ENCODE data around the gene NPAS2.

NPAS2 gene

GRCh38 chr2:100945930-100946607 is 126.1 kb downstream of the NPAS2 start:
- no peak for DNase-seq

DNA sequence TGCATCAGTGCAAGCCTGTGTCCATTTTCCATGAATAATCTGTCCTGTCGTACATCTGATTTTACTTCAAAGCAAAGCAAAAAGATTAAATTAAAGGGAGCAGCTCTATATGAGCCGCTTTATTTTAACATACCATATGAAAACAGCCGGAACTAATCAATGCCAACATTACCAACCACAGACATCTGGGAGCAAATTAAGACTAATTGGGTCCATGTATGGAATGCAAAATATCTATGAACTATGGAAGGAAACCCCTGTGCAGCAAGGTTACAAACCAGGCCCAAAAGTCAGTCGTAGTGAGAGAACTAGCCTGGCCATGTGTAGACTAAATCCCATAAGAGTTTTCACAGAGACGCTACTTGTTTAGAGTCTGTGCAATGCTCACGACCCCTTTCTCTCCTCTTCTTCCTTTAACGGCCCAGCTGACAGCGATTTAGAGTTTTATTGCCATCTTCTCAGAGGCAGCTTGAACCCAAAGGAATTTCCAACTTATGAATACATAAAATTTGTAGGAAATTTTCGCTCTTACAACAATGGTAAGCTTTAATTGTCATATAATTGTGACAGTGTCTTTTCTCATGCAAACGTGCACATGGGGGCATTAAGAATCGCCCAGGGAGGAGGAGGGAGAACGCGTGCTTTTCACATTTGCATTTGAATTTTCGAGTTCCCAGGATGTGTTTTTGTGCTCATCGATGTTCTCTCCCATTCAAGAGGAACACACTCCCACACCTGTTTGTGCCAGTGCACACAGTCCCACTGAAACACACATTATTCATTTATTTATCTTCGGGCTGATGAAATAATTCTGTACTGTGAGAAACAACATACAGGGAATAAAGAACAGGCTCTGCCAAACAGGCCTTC is 129.2 kb downstream of the NPAS2 start:
- no peak for DNase-seq

DNA sequence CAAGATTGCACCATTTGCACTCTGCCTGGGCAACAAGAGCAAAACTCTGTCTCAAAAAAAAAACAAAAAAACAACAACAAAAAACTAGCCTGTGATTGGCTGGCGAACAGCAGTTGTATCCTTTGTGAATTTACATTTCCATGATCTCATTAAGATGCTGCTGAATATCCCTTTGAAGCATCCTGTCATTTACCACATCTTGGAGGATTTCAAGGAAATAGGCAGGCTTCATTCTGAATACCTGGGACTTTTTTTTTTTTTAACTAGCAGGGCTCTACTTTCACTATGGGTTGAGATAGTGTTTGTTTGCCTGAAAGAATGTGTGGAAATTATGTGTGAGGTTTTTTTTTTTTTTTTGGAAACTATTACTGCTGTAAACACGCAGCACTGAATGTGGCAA is 132.6 kb downstream of the NPAS2 start:
- DNase-seq: no peak

- DNase-seq: no peak
Measured at GRCh38 chr2:100953406-100954043, 133.6 kb downstream of the NPAS2 start.

- no peak for DNase-seq
Measured at GRCh38 chr2:100954044-100954420, 134.1 kb downstream of the NPAS2 start.

DNA sequence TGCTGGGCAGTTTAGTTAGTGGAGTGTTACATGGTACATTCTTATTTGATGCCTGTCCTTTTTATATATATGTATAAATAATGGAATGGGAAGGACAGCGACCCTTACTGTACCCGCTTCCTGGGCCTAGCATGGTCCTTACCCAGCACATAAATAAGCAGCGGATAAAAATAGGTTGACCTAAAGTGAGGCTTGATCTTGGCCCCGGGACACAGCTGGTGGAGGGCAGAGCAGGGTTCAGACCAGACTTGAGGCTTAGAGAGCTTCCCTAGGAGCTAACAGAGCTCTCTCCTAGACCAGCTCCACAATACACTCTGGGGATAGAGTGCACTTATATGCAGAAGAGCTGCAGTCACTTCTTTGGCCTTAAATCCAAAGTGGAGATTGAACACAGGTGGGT is 135.3 kb downstream of the NPAS2 start:
- no peak for DNase-seq

GRCh38 chr2:100956081-100956480 is 136.1 kb downstream of the NPAS2 start:
- no peak for DNase-seq

- DNase-seq: no peak
Measured at GRCh38 chr2:100957996-100958653, 138.2 kb downstream of the NPAS2 start.

- DNase-seq: no peak
Measured at GRCh38 chr2:100959225-100959880, 139.4 kb downstream of the NPAS2 start.

- DNase-seq: no peak
Measured at GRCh38 chr2:100960688-100961087, 140.7 kb downstream of the NPAS2 start.

DNA sequence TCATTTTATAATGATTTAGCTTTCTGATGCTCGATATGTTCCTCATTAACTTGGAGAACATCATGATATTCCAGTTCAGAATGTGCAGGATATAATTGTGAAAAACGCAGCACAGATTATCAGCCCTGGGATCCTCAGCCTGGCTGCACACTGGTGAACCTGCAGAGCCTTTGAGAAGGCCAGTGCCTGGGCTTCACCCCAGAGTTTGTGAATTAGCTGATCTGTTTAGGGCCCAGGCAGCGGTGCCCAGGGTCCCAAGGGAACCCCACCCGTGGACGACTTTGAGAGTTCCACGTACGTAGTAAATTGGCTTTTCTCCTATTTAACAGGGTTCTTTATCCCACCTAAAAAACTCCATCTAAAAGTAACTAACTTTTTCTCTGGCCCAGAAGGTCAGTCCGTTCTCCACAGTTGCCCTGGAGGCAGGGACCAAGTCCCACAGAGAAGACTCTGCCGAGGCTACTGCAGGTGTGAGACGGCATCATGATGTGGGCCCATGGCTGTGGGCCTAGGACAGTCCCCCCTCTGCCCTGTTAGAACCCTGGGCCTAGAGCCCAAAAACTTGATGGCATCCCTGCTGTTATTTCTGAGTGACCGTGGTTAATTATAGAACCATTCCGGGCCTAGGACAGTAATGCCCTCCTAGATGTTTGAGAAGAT is 142.6 kb downstream of the NPAS2 start:
- DNase-seq: no peak

- DNase-seq: no peak
Measured at GRCh38 chr2:100963026-100963375, 143.1 kb downstream of the NPAS2 start.

- DNase-seq: no peak
Measured at GRCh38 chr2:100964222-100964621, 144.3 kb downstream of the NPAS2 start.

DNA sequence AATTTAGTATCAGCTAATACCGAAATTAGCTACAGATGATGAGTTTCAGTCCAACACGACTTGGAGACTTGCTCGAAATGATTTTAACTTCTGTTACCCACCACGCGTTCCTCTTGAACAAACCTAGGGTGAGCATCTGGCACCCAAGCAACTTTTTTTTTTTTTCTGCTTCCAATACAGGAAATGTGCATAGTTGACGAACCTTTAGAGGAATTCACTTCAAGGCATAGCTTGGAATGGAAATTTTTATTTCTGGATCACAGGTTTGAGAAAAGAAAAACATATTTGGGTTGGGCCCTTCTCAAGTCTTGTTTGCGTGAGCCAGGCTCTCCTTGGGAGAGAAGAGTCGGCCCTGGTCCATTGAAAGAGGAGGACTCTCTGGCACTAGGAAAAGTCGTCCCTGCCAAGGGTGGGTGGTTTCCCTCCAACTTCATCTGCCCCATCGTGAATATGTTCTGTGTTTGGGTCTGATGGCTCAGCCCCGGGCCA is 144.8 kb downstream of the NPAS2 start:
- DNase-seq: no peak

- DNase-seq: no peak
Measured at GRCh38 chr2:100965596-100965995, 145.7 kb downstream of the NPAS2 start.

DNA sequence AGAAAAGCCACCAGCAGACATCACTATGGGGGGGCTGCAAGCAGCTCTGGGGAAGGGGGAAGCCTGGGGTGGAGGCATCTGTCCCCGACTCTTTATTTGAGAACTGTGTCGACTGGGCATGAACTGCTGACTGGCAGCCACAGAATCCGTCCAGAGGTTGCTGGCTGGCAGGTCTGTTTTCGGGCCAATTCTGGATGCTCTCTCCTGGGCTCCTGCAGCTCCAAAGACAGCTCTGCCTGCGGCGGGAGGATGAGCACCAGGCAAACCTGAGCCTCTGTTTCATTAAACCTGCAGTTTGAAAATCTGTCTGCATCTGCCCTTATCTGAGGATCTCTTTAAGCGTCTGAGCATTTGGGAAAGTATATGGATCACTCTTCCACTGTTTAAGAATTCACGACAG is 147.8 kb downstream of the NPAS2 start:
- no peak for DNase-seq

GRCh38 chr2:100968146-100969145 is 148.5 kb downstream of the NPAS2 start:
- no peak for DNase-seq

GRCh38 chr2:100969998-100970397 is 150.1 kb downstream of the NPAS2 start:
- no peak for DNase-seq

GRCh38 chr2:100971221-100971620 is 151.3 kb downstream of the NPAS2 start:
- DNase-seq: no peak

DNA sequence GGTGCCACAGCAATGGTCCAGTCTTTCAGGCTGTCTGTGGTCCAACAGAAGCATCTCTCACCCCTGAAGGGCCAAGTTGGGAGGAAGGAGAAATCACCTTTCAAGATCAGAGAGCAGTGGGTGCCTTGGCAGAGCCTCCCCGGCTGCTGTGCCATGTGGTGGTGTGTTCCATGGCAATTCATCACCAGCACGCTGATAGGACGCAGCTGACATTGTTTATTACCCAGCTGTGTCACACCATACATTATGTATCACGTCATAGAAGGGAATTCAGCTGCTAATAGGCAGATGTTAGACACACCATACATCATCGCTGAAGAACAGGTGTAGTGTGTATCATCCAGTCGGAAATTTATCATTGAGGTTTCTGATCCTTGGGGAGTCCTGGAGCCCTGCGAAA is 152.5 kb downstream of the NPAS2 start:
- DNase-seq: no peak
